Mucosa of stomach (tissue), 1 donor: Measurements from ENCODE around the gene TMEM120B.

ENCODE experiments used
- H3K27me3 ChIP-seq: one replicate; pipeline ENCODE4 v1.7.0; 2013; ENCODE audit warnings: mild to moderate bottlenecking, low read length; ENCODE audit not compliant: control insufficient read depth, insufficient read depth
- H3K36me3 ChIP-seq: one replicate; pipeline ENCODE4 v1.7.0; 2013; ENCODE audit warnings: low read length; ENCODE audit not compliant: control insufficient read depth, insufficient read depth
- H3K4me1 ChIP-seq: one replicate; pipeline ENCODE4 v1.7.0; 2013; ENCODE audit warnings: mild to moderate bottlenecking, low read length; ENCODE audit not compliant: control insufficient read depth, insufficient read depth
- H3K4me3 ChIP-seq: one replicate; pipeline ENCODE4 v1.7.0; 2013; ENCODE audit warnings: low read length
- H3K9ac ChIP-seq: one replicate; pipeline ENCODE4 v1.7.0; 2013; ENCODE audit warnings: mild to moderate bottlenecking, low read length, moderate library complexity
- H3K9me3 ChIP-seq: one replicate; pipeline ENCODE4 v1.7.0; 2013; ENCODE audit warnings: mild to moderate bottlenecking, low read length, moderate library complexity; ENCODE audit not compliant: control insufficient read depth
- donor health status: Pancreatic carcinoma.

TMEM120B gene

DNA sequence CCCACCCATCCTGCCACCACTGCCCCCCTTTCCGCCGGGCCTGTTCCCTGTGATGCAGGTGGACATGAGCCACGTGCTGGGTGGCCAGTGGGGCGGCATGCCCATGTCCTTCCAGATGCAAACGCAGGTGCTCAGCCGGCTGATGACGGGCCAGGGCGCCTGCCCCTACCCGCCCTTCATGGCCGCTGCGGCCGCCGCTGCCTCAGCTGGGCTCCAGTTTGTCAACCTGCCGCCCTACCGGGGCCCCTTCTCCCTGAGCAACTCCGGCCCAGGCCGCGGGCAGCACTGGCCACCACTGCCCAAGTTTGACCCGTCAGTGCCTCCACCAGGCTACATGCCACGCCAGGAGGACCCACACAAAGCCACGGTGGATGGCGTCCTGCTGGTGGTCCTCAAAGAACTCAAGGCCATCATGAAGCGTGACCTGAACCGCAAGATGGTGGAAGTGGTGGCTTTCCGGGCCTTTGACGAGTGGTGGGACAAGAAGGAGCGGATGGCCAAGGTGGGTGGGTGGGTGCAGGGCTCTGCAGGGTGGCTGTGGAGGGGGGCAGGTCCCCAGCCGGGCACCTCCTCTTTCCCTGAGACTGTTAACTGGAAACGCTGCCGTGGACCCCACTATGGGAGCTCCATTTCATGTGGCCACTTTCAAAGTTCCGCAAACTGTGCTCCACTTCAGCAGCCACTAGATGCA lies 102.0 kb downstream of the TMEM120B start:
- Histone ChIP-seq H3K4me1 (peaks cover 30% of the 10 kb centered on the region), H3K36me3 (peaks cover 11% of the 10 kb centered on the region), H3K9me3 (no peaks in the 10 kb centered on the region)

DNA sequence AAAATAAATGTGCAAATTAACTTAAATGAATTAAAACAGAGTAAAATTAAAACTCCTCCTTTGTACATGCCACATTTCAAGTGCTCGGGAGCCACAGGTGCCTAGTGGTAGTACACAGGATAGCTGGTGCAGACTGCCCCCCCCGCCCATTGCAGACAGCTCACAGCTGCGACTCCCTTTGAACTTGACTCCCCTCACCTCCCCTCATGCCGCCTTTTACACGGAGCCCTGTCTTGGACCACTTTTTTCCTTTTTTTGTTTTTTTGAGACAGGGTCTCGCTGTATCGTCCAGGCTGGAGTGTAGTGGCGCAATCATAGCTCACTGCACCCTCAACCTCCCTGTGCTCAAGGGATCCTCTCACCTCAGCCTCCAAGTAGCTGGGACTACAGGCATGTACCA lies 102.7 kb downstream of the TMEM120B start:
- no peaks in the 10 kb centered on the region for H3K27me3 ChIP-seq
- H3K9me3 ChIP-seq: no peaks in the 10 kb centered on the region
- H3K4me3 ChIP-seq: no peak overlapping the region
- H3K9ac ChIP-seq: no peak overlapping the region
- peaks cover 11% of the 10 kb centered on the region for H3K36me3 ChIP-seq
- H3K4me1 ChIP-seq: peaks cover 30% of the 10 kb centered on the region

More for the DNA sequence above, 102.0 kb downstream of the TMEM120B start:
- Histone ChIP-seq H3K9ac (no peak overlapping the region), H3K4me3 (no peak overlapping the region), H3K27me3 (no peaks in the 10 kb centered on the region)

DNA sequence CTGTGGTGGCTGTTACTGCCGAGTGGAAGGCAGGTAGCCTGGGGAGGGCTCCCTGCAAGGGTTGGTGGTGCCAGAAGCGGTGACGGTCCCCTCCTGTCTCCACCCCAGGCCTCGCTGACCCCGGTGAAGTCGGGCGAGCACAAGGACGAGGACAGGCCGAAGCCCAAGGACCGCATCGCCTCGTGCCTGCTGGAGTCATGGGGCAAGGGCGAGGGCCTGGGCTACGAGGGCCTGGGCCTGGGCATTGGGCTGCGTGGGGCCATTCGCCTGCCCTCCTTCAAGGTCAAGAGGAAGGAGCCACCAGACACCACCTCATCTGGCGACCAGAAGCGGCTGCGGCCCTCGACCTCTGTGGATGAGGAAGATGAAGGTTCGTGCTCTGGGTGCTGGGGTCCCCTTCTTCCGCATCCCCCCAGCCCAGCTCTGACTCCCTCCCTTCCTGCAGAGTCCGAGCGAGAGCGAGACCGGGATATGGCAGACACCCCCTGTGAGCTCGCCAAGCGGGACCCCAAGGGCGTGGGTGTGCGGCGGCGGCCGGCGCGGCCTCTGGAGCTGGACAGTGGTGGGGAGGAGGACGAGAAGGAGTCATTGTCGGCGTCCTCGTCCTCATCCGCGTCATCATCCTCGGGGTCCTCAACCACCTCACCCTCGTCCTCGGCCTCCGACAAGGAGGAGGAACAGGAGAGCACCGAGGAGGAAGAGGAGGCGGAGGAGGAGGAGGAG lies 104.5 kb downstream of the TMEM120B start:
- Histone ChIP-seq H3K4me3 (no peak overlapping the region), H3K4me1 (peaks cover 12% of the 10 kb centered on the region), H3K36me3 (peaks cover 11% of the 10 kb centered on the region), H3K9ac (no peak overlapping the region), H3K27me3 (no peaks in the 10 kb centered on the region), H3K9me3 (no peaks in the 10 kb centered on the region)

DNA sequence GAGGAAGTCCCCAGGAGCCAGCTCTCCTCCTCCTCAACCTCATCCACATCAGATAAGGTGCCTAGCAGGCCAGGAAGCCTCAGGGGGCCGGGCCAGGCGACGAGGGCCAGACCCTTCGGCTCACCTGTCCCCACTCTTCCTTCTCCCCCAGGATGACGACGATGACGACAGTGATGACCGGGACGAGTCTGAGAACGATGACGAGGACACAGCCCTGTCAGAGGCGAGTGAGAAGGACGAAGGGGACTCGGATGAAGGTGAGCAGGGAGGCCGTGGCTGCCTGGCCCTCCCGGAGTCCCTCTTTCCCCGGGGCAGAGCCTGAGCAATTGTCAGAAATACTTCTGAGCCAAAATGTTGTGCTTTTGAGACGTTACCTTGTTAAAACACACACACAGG lies 105.1 kb downstream of the TMEM120B start:
- Histone ChIP-seq H3K9me3 (no peaks in the 10 kb centered on the region), H3K36me3 (peaks cover 16% of the 10 kb centered on the region), H3K4me1 (peaks cover 11% of the 10 kb centered on the region), H3K27me3 (no peaks in the 10 kb centered on the region), H3K4me3 (no peak overlapping the region), H3K9ac (no peak overlapping the region)

DNA sequence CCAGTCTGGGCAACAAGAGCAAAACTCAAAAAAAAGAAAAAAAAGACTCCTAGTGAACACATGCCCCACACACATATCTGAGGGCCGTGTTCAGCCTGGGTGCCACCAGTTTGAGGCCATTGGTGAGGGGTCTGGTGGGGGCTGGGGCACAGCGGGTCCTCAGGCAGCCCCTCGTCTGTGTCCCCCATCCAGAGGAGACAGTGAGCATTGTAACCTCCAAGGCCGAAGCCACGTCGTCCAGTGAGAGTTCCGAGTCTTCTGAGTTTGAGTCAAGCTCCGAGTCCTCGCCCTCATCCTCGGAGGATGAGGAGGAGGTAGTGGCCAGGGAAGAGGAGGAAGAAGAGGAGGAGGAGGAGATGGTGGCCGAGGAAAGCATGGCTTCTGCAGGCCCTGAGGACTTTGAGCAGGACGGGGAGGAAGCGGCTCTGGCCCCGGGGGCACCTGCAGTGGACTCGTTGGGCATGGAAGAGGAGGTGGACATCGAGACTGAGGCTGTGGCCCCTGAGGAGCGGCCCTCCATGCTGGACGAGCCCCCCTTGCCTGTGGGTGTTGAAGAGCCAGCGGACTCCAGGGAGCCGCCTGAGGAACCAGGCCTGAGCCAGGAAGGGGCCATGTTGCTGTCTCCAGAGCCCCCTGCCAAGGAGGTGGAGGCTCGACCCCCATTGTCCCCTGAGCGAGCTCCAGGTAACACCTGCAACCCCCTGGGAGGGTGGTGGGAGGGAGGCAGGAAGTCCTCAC lies 106.8 kb downstream of the TMEM120B start:
- Histone ChIP-seq H3K9ac (no peak overlapping the region), H3K4me1 (no peaks in the 10 kb centered on the region), H3K9me3 (no peaks in the 10 kb centered on the region), H3K4me3 (no peak overlapping the region), H3K36me3 (peaks cover 16% of the 10 kb centered on the region), H3K27me3 (no peaks in the 10 kb centered on the region)

DNA sequence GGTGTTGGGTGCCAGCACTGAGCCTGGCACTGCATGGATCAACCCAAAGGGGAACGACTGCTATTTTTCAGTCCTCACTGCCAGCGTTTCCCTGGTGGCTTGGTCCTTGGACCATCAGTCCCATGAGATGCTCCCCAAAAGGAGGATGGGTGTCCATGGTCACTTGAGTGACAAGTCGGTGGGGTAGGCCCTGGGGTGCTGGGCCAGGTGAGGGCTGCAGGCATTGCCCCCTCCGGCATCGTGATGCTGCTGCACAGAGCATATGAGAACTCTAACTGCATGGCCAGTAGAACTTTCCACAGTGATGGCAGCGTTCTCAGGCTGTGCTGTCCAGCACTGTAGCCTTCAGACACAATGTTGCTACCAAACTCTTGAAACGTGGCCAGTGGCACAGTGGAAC lies 107.5 kb downstream of the TMEM120B start:
- Histone ChIP-seq H3K27me3 (no peaks in the 10 kb centered on the region), H3K4me3 (no peak overlapping the region), H3K4me1 (no peaks in the 10 kb centered on the region), H3K9ac (no peak overlapping the region), H3K36me3 (peaks cover 16% of the 10 kb centered on the region), H3K9me3 (no peaks in the 10 kb centered on the region)

DNA sequence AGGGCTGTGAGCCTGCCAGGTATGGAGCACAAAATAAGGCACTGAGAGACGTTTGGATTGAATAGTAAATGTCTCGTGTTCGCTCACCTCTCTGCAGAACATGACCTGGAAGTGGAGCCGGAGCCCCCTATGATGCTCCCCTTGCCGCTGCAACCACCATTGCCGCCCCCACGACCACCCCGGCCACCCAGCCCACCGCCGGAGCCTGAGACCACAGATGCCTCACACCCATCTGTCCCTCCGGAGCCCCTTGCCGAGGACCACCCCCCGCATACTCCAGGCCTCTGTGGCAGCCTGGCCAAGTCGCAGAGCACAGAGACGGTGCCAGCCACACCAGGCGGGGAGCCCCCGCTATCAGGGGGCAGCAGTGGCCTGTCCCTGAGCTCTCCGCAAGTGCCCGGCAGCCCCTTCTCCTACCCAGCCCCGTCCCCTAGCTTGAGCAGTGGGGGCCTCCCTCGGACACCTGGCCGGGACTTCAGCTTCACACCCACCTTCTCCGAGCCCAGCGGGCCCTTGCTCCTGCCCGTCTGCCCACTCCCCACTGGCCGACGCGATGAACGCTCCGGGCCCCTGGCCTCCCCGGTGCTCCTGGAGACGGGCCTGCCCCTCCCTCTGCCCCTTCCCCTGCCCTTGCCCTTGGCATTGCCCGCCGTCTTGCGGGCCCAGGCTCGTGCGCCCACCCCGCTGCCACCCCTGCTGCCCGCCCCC lies 110.0 kb downstream of the TMEM120B start:
- no peaks in the 10 kb centered on the region for H3K4me1 ChIP-seq
- peaks cover 22% of the 10 kb centered on the region for H3K36me3 ChIP-seq
- H3K9ac ChIP-seq: no peak overlapping the region
- no peak overlapping the region for H3K4me3 ChIP-seq
- H3K9me3 ChIP-seq: no peaks in the 10 kb centered on the region
- no peaks in the 10 kb centered on the region for H3K27me3 ChIP-seq

DNA sequence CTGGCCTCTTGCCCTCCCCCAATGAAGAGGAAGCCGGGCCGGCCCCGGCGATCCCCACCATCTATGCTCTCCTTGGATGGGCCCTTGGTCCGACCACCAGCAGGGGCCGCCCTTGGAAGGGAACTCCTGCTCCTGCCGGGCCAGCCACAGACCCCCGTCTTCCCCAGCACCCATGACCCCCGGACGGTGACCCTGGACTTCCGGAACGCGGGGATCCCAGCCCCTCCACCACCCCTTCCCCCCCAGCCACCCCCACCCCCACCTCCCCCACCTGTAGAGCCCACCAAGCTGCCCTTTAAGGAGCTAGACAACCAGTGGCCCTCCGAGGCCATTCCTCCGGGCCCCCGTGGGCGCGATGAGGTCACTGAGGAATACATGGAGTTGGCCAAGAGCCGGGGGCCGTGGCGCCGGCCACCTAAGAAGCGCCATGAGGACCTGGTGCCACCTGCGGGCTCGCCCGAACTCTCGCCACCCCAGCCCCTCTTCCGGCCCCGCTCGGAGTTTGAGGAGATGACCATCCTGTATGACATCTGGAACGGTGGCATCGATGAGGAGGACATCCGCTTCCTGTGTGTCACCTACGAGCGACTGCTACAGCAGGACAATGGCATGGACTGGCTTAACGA lies 110.7 kb downstream of the TMEM120B start:
- H3K4me3 ChIP-seq: no peak overlapping the region
- no peaks in the 10 kb centered on the region for H3K4me1 ChIP-seq
- H3K9me3 ChIP-seq: no peaks in the 10 kb centered on the region
- peaks cover 23% of the 10 kb centered on the region for H3K36me3 ChIP-seq
- H3K27me3 ChIP-seq: no peaks in the 10 kb centered on the region
- H3K9ac ChIP-seq: no peak overlapping the region

DNA sequence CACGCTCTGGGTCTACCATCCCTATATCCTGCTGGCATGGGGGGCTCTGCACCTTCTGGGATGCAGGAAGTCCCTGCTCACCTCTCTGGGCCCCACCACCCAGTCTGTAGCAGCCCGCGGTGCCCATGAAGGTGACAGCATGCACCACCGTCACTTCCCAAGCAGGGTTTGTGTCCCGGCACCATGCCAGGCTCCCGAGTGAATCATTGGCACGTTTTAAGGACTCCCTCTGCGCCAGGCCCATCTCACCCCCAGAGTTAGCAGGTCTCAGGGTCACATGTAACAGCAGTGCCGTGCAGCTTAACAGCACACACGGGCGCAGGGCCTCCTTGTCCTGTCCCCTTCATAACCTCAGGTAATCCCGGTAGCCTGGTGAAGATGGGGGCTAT lies 111.2 kb downstream of the TMEM120B start:
- Histone ChIP-seq H3K36me3 (peaks cover 25% of the 10 kb centered on the region), H3K9ac (no peak overlapping the region), H3K27me3 (no peaks in the 10 kb centered on the region), H3K4me1 (no peaks in the 10 kb centered on the region), H3K9me3 (no peaks in the 10 kb centered on the region), H3K4me3 (no peak overlapping the region)

DNA sequence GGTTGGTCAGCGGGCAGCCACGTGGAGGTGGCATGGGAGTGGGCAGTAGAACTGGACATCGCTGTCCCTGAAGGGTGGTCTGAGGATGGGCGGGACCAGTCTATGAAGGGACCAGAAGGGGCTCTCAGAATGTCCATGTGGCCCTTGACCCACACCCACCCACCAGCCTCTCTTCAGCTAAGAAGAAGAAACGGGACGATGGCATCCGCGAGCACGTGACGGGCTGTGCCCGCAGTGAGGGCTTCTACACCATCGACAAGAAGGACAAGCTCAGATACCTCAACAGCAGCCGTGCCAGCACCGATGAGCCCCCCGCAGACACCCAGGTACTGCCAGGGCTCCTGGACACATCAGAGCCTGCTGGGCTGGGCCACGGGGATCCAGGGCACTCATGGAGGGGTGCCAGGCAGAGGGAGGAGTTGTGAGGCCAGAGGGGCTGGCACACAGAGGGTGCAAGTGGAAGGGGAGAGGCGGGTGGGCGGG lies 112.5 kb downstream of the TMEM120B start:
- H3K9me3 ChIP-seq: no peaks in the 10 kb centered on the region
- no peaks in the 10 kb centered on the region for H3K4me1 ChIP-seq
- H3K9ac ChIP-seq: no peak overlapping the region
- H3K36me3 ChIP-seq: peaks cover 25% of the 10 kb centered on the region
- H3K4me3 ChIP-seq: no peak overlapping the region
- no peaks in the 10 kb centered on the region for H3K27me3 ChIP-seq

DNA sequence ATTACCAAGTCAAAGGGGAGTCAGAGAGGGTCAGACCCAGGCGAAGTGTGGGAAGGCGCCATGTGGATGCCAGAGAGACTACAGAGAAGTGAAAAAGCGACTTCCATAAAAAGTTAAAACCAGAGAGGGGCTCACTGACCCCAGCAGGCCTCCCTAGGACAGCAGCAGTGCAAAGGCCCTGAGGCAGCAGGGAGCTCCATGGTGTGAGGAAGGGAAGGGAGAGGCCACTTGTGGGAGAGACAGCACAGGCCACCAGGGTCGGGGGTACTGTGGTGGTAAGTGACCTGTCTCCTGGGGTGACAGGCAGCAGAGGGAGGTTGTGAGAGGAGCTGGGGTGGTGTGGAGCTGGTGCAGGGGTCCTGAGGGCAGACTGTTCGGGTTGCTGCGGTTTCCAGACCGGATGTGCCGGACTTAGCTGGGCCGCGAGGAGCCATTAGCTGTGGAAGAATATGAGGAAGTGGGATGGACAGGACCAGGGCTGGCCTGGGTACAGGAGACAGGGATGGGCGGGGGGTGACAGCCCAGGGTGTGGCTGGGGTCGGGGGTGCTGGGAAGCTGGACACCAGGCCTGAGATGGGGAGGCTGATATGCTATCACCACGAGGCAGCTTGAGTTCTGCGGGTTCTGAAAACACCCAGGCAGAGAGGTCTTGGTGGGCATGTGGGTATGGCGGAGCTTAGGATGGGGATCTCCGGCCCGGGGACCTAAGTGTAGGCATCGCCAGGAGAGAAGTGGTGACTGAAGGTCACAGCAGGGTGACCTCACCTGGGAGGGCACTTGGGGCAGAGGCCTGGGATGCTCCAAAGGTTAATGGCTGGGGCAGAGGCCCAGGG lies 114.0 kb downstream of the TMEM120B start:
- H3K4me1 ChIP-seq: no peaks in the 10 kb centered on the region
- H3K27me3 ChIP-seq: no peaks in the 10 kb centered on the region
- no peak overlapping the region for H3K9ac ChIP-seq
- H3K4me3 ChIP-seq: no peak overlapping the region
- H3K9me3 ChIP-seq: no peaks in the 10 kb centered on the region
- peaks cover 25% of the 10 kb centered on the region for H3K36me3 ChIP-seq
